SU-DHL-6 (cell line): ENCODE results near the gene MNT.

Experiments used
- H2AFZ ChIP-seq: fragments of 200-600 bp; sonication (generic); 2 replicates; pipeline ENCODE4 v1.6.1; 2014; ENCODE audit warnings: low read depth, mild to moderate bottlenecking, moderate library complexity, mixed read lengths, antibody characterized with exemption, low read length; ENCODE audit not compliant: severe bottlenecking
- H3F3A ChIP-seq: fragments of 200-600 bp; shearing (Covaris generic); 2 replicates; pipeline ENCODE4 v1.6.0; 2016; ENCODE audit warnings: antibody characterized with exemption, mild to moderate bottlenecking; ENCODE audit not compliant: insufficient read depth
- H3K27ac ChIP-seq: fragments of 200-600 bp; sonication (generic); 2 replicates; pipeline ENCODE4 v1.5.1; 2016; ENCODE audit warnings: low read depth, mild to moderate bottlenecking, low read length, moderate library complexity, mixed read lengths
- H3K27me3 ChIP-seq: fragments of 200-600 bp; sonication (generic), shearing (Covaris generic); 2 replicates; pipeline ENCODE4 v1.6.0; 2014; ENCODE audit warnings: mild to moderate bottlenecking, low read length
- H3K36me3 ChIP-seq: fragments of 200-600 bp; sonication (generic); 2 replicates; pipeline ENCODE4 v1.6.1; 2014; ENCODE audit warnings: mild to moderate bottlenecking, low read length, mixed read lengths
- H3K4me2 ChIP-seq: fragments of 300-600, 200-600 bp; shearing (Covaris generic), sonication (generic); 2 replicates; pipeline ENCODE4 v1.6.0; 2014; ENCODE audit warnings: low read length, low read depth, mild to moderate bottlenecking; ENCODE audit not compliant: poor library complexity, severe bottlenecking
- H3K4me3 ChIP-seq: fragments of 200-600 bp; sonication (generic); 2 replicates; pipeline ENCODE4 v1.5.1; 2014; ENCODE audit warnings: antibody characterized with exemption, low read length, mild to moderate bottlenecking, mixed read lengths; ENCODE audit not compliant: insufficient read depth, poor library complexity, severe bottlenecking
- H3K79me2 ChIP-seq: fragments of 200-600 bp; sonication (generic); 2 replicates; pipeline ENCODE4 v1.6.1; 2014; ENCODE audit warnings: mild to moderate bottlenecking, low read length, moderate library complexity; ENCODE audit not compliant: insufficient read depth
- H3K9ac ChIP-seq: fragments of 200-600 bp; sonication (generic); 2 replicates; pipeline ENCODE4 v1.7.0; 2014; ENCODE audit warnings: mild to moderate bottlenecking, low read length
- H3K9me2 ChIP-seq: fragments of 200-600 bp; sonication (generic); replicated peaks from 2 replicates; pipeline ENCODE4 v1.6.1; 2014; ENCODE audit warnings: low read length; ENCODE audit not compliant: insufficient read depth
- H3K9me3 ChIP-seq: fragments of 200-600 bp; sonication (generic); 2 replicates; pipeline ENCODE4 v1.6.1; 2014; ENCODE audit warnings: low read length, mixed read lengths; ENCODE audit not compliant: insufficient read depth
- H4K20me1 ChIP-seq: fragments of 200-600 bp; sonication (generic); 2 replicates; pipeline ENCODE4 v1.6.1; 2014; ENCODE audit warnings: low read depth, mild to moderate bottlenecking, antibody characterized with exemption, low read length, moderate library complexity, mixed read lengths
- EZH2phosphoT487 ChIP-seq: fragments of 200-600 bp; sonication (generic), shearing (Covaris generic); conservative IDR thresholded peaks from 2 replicates; pipeline ENCODE4 v1.6.1; 2018; ENCODE audit warnings: mild to moderate bottlenecking, antibody characterized with exemption, low read length, moderate library complexity, mixed read lengths
- TF ChIP-seq, protein P1 (sequence below): fragments of 200-600 bp; sonication (generic); IDR thresholded peaks from one replicate; pipeline ENCODE4 v1.5.1; 2017; ENCODE audit warnings: antibody characterized with exemption, mild to moderate bottlenecking, low read length, moderate library complexity; ENCODE audit not compliant: insufficient read depth, poor library complexity, severe bottlenecking

Gene MNT

DNA sequence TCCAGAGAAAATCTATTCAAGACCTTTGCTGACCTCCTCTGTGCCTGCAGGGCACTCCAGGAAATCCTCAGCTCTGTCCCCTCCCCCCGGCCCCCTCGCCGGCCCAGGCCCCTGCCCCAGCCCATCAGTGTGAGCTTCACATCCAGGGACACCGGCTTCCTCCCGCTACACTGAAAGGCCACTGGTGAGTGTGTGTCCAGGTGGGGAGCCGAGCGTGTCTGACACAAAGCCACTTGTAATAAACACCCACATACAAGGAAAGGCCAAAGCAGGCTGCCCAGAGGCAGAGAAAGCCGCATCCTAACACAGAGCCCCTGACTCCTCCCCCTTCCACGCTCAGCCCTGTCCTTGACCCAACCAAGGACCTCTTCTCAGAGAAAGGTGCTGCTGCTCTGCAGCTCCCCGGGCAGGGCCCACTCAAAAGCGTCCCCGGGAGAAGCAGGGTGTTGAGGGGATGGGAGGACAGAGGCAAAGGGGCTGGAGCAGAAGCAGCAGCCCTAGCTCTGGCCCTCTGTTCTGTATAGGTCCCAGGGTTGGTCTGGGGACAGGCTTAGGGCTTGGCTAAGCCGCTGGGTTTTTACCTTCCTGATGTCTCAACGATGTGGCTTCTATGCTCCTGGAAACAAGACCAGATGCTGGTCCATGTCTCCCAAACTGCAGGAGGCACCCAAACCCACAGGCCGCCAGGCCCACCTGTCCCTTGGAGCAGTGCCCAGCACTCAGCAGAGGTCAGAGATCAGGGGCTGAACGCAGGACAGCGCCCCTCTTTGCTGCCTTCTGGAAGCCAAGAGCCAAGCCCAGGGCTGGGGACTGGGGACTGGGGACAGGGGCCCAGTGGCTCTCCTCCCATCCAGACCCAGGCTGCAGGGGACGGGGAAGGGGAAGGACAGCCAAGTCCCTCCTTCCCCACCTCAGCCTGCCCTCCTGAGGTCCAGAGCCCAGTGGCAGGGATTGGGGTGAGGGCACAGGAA, 15.3 kb downstream of the MNT start:
- no peaks in the 10 kb centered on the region for H3K9me2 ChIP-seq
- no peaks in the 10 kb centered on the region for H4K20me1 ChIP-seq
- no peaks in the 10 kb centered on the region for H3K79me2 ChIP-seq
- no peak overlapping the region for H3K4me2 ChIP-seq
- no peaks in the 10 kb centered on the region for H3K36me3 ChIP-seq
- no peak overlapping the region for H2AFZ ChIP-seq
- TF ChIP-seq, protein P1, sequence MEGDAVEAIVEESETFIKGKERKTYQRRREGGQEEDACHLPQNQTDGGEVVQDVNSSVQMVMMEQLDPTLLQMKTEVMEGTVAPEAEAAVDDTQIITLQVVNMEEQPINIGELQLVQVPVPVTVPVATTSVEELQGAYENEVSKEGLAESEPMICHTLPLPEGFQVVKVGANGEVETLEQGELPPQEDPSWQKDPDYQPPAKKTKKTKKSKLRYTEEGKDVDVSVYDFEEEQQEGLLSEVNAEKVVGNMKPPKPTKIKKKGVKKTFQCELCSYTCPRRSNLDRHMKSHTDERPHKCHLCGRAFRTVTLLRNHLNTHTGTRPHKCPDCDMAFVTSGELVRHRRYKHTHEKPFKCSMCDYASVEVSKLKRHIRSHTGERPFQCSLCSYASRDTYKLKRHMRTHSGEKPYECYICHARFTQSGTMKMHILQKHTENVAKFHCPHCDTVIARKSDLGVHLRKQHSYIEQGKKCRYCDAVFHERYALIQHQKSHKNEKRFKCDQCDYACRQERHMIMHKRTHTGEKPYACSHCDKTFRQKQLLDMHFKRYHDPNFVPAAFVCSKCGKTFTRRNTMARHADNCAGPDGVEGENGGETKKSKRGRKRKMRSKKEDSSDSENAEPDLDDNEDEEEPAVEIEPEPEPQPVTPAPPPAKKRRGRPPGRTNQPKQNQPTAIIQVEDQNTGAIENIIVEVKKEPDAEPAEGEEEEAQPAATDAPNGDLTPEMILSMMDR, result no peak
- no peak for TF ChIP-seq EZH2phosphoT487
- no peak overlapping the region for H3K27ac ChIP-seq
- no peaks in the 10 kb centered on the region for H3F3A ChIP-seq
- H3K27me3 ChIP-seq, result no peaks in the 10 kb centered on the region
- no peak overlapping the region for H3K4me3 ChIP-seq
- H3K9ac ChIP-seq, result no peak overlapping the region
- no peaks in the 10 kb centered on the region for H3K9me3 ChIP-seq

- Histone ChIP-seq H2AFZ (no peak overlapping the region), H3F3A (no peaks in the 10 kb centered on the region), H3K9me3 (no peaks in the 10 kb centered on the region), H3K27ac (no peak overlapping the region), H4K20me1 (no peaks in the 10 kb centered on the region), H3K79me2 (no peaks in the 10 kb centered on the region), H3K27me3 (no peaks in the 10 kb centered on the region), H3K9ac (no peak overlapping the region), H3K9me2 (no peaks in the 10 kb centered on the region), H3K4me2 (no peak overlapping the region), H3K4me3 (no peak overlapping the region), H3K36me3 (no peaks in the 10 kb centered on the region)
- TF ChIP-seq, protein P1, result no peak
- no peak for TF ChIP-seq EZH2phosphoT487
Measured at GRCh38 chr17:2384439-2385127, 16.3 kb downstream of the MNT start.

GRCh38 chr17:2383628-2384167, 17.2 kb downstream of the MNT start:
- Histone ChIP-seq H2AFZ (no peak overlapping the region), H3K9me2 (no peaks in the 10 kb centered on the region), H3K4me3 (no peak overlapping the region), H3F3A (no peaks in the 10 kb centered on the region), H3K4me2 (no peak overlapping the region), H3K27ac (no peak overlapping the region), H3K36me3 (no peaks in the 10 kb centered on the region), H4K20me1 (no peaks in the 10 kb centered on the region), H3K9me3 (no peaks in the 10 kb centered on the region), H3K27me3 (no peaks in the 10 kb centered on the region), H3K9ac (no peak overlapping the region), H3K79me2 (no peaks in the 10 kb centered on the region)
- TF ChIP-seq EZH2phosphoT487, result no peak
- TF ChIP-seq, protein P1, result no peak
